Astrocyte (in vitro differentiated cells and primary cell): ENCODE measurements around the gene RNF144A.

ENCODE experiments used
- EZH2 ChIP-seq: IDR thresholded peaks from 2 replicates; pipeline ENCODE4 v1.6.1; 2012; ENCODE audit warnings: mild to moderate bottlenecking, low read length, inconsistent platforms; ENCODE audit not compliant: insufficient read depth
- TF ChIP-seq, protein P1 (sequence below): IDR thresholded peaks from 2 replicates; pipeline ENCODE4 v1.5.1; 2011; ENCODE audit warnings: low read depth, mild to moderate bottlenecking, inconsistent platforms, low read length, moderate library complexity; ENCODE audit not compliant: insufficient read depth

GRCh38 chr2:6880200-6880733 is 36.9 kb upstream of the RNF144A start:
- TF ChIP-seq, protein P1, sequence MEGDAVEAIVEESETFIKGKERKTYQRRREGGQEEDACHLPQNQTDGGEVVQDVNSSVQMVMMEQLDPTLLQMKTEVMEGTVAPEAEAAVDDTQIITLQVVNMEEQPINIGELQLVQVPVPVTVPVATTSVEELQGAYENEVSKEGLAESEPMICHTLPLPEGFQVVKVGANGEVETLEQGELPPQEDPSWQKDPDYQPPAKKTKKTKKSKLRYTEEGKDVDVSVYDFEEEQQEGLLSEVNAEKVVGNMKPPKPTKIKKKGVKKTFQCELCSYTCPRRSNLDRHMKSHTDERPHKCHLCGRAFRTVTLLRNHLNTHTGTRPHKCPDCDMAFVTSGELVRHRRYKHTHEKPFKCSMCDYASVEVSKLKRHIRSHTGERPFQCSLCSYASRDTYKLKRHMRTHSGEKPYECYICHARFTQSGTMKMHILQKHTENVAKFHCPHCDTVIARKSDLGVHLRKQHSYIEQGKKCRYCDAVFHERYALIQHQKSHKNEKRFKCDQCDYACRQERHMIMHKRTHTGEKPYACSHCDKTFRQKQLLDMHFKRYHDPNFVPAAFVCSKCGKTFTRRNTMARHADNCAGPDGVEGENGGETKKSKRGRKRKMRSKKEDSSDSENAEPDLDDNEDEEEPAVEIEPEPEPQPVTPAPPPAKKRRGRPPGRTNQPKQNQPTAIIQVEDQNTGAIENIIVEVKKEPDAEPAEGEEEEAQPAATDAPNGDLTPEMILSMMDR, result no peak
- no peak for TF ChIP-seq EZH2
